Stimulated activated memory B cell treated with anti-CD40 and anti-IgM and Interleukin-4, amounts not matched to agents 10 μg/mL and 1 μg/mL and 100 μg/mL, for 72 hours (primary cell): Measurements from ENCODE around the gene DOCK1.
"Not testable (repeated sequence)": the region's sequence is repeated elsewhere in the genome, so short reads cannot be mapped to it uniquely, and the experiment has no call there.

ENCODE experiments used
- ATAC-seq: fragments of 150-1000 bp; cut with Tn5 transposase; 2 replicates; pipeline ENCODE4 v1.10.0; 2021
- H3K27ac Mint-ChIP-seq: one replicate; pipeline ENCODE4 v1.8.0; 2022; ENCODE audit warnings: mild to moderate bottlenecking, mixed read lengths
- H3K27me3 Mint-ChIP-seq: one replicate; pipeline ENCODE4 v1.8.0; 2022; ENCODE audit warnings: mixed read lengths
- H3K36me3 Mint-ChIP-seq: one replicate; pipeline ENCODE4 v1.8.0; 2022; ENCODE audit warnings: mixed read lengths
- H3K4me1 Mint-ChIP-seq: one replicate; pipeline ENCODE4 v1.8.0; 2022; ENCODE audit warnings: mixed read lengths
- H3K4me3 Mint-ChIP-seq: one replicate; pipeline ENCODE4 v1.8.0; 2022; ENCODE audit warnings: mild to moderate bottlenecking, moderate library complexity, mixed read lengths
- H3K9me3 Mint-ChIP-seq: one replicate; pipeline ENCODE4 v1.8.0; 2022; ENCODE audit warnings: mixed read lengths

The DOCK1 gene

DNA sequence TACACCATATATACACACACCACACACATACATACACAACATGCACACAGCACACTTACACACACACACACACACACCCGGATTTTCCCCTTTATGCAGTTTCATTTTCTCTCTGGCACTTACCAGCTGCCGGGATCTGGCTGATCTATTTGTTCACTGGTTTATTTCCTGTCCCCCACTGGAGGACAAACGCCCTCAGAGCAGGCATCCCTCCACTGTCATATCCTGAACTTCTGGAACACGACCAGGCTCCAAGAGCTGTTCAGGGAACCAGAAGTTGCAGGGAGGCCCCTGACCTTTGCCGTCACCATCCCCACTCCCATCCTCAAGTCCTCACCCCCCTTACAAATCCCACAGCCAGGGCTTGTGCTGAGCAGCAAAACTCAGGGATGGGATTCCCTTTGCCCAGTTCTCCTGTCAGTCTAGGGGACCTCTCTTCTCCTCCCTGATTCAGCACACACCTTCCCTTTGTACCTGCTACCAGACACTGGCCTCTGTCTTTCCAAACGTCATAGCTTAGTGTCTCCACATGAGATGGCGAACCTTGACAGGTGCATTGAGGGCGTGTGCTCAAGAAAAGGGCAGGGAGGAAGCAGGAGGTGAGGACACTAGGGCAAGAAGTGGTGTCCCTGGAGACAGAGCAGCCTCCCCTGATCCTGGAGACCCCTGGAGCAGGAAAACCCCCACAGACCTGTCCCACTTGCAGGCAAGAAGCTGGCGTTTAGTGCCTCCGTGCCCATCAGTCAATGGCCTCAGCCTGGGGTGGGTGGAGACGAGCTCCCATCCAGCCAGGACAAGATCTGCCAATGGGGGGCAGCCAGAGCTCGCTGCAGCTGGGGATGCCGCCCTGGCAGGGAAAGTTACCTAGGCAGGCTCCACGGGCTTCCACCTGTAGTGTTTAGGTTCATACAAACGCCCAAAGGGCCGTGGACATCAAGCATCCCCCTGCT, 12.7 kb upstream of the DOCK1 start:
- H3K36me3 Mint-ChIP-seq, result no peaks in the 10 kb centered on the region

DNA sequence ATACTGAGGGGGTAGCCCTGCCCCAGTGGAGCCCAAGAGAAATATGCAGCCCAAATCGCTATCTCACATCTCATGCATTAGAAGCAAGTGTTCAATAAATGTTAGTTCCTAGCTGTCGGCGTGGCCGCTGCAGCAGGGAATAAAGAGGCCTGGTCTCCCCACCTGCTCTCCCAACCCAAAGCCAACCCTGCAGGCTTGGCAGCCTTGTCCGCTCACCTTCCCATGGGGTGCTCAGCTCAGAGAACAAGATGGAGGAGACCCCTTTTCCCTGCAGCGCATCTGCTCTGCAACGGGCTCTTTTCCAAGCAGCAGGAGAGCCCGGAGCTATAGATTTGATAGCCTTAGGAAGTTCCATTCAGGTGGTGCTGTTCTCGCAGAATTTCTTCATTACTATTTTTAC, 12.0 kb upstream of the DOCK1 start:
- Mint-ChIP-seq H3K4me1 (no peaks in the 10 kb centered on the region), H3K36me3 (no peaks in the 10 kb centered on the region), H3K27ac (no peak overlapping the region), H3K27me3 (no peaks in the 10 kb centered on the region), H3K4me3 (no peak overlapping the region), H3K9me3 (peaks cover 6% of the 10 kb centered on the region)
- ATAC-seq, result no peak

More for the DNA sequence above, 12.7 kb upstream of the DOCK1 start:
- no peak for ATAC-seq
- H3K27ac Mint-ChIP-seq, result no peak overlapping the region
- no peak overlapping the region for H3K4me3 Mint-ChIP-seq
- H3K4me1 Mint-ChIP-seq, result no peaks in the 10 kb centered on the region
- H3K9me3 Mint-ChIP-seq, result peaks cover 6% of the 10 kb centered on the region
- H3K27me3 Mint-ChIP-seq, result no peaks in the 10 kb centered on the region

DNA sequence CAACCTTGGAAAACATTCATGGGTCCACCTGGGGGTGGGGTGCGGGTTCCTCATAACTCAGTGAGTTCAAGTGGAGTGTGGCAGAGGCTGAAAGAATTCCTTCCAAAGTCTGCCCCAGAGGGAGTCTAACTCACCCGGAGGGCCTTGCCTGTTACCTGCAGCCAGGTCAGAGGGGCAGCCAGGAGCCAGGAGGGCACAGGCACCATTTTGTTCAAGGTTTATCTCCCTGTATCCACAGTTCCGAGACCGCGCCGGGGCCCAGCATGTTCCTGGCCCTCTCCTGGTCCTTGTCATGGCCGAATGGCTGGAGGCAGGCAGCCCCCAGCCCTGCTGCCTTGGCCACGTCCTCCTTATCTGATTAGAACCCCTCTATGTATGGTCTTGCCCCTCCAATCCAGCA, 11.4 kb upstream of the DOCK1 start:
- Mint-ChIP-seq H3K27ac (no peak overlapping the region), H3K27me3 (no peaks in the 10 kb centered on the region), H3K4me1 (no peaks in the 10 kb centered on the region), H3K4me3 (no peak overlapping the region), H3K36me3 (no peaks in the 10 kb centered on the region), H3K9me3 (peaks cover 9% of the 10 kb centered on the region)
- no peak for ATAC-seq

- no peaks in the 10 kb centered on the region for H3K36me3 Mint-ChIP-seq
- no peaks in the 10 kb centered on the region for H3K4me1 Mint-ChIP-seq
- H3K27me3 Mint-ChIP-seq, result no peaks in the 10 kb centered on the region
- peaks cover 12% of the 10 kb centered on the region for H3K9me3 Mint-ChIP-seq
- no peak for ATAC-seq
- no peak overlapping the region for H3K27ac Mint-ChIP-seq
- no peak overlapping the region for H3K4me3 Mint-ChIP-seq
These were observed 9.9 kb upstream of the DOCK1 start for GRCh38 chr10:126895214-126895781.

- H3K36me3 Mint-ChIP-seq, result no peaks in the 10 kb centered on the region
- no peaks in the 10 kb centered on the region for H3K4me1 Mint-ChIP-seq
- peaks cover 5% of the 10 kb centered on the region for H3K27me3 Mint-ChIP-seq
- H3K27ac Mint-ChIP-seq, result no peak overlapping the region
- no peak for ATAC-seq
- no peak overlapping the region for H3K4me3 Mint-ChIP-seq
- H3K9me3 Mint-ChIP-seq, result peaks cover 6% of the 10 kb centered on the region
These were observed 6.8 kb upstream of the DOCK1 start for GRCh38 chr10:126898460-126898859.

DNA sequence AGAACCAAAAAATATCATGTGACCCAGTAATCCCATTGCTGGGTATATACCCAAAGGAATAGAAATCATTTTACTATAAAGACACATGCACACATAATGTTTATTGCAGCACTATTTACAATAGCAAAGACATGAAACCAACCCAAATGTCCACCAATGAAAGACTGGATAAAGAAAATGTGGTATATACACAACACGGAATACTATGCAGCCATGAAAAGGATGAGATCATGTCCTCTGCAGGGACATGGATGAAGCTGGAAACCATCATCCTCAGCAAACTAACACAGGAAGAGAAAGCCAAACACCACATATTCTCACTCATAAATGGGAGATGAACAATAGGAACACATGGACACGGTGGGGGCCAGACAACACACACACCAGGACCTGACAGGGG, 5.7 kb upstream of the DOCK1 start:
- peaks cover 16% of the 10 kb centered on the region for H3K27me3 Mint-ChIP-seq
- H3K27ac Mint-ChIP-seq, H3K4me3 Mint-ChIP-seq, ATAC-seq, H3K4me1 Mint-ChIP-seq, H3K36me3 Mint-ChIP-seq, H3K9me3 Mint-ChIP-seq: not testable (repeated sequence)

DNA sequence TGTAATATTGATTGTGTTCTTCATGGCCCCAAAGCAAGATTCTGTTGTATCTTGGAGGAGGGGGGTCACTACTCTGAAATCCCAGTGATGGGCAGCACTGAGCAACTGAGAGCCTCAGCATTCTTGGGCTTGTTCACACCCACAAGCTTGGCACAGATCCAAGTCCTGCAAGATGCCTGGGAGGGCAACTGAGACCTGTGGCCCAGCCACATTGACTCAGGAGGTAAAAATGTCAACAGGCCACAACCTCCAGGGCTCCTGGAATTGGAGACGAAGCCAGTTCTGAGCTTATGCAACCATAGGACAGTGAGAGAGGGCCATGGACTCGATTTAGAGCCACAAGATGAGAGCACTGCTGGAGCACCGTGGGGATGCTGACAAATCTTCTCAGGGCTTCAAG, 3.1 kb upstream of the DOCK1 start:
- ATAC-seq, result no peak
- H3K4me1 Mint-ChIP-seq, result no peaks in the 10 kb centered on the region
- no peaks in the 10 kb centered on the region for H3K36me3 Mint-ChIP-seq
- H3K9me3 Mint-ChIP-seq, result peaks cover 6% of the 10 kb centered on the region
- H3K27me3 Mint-ChIP-seq, result peaks cover 34% of the 10 kb centered on the region
- H3K4me3 Mint-ChIP-seq, result no peak overlapping the region
- no peak overlapping the region for H3K27ac Mint-ChIP-seq

- Mint-ChIP-seq H3K9me3 (peaks cover 3% of the 10 kb centered on the region), H3K4me3 (no peak overlapping the region), H3K4me1 (no peaks in the 10 kb centered on the region), H3K36me3 (no peaks in the 10 kb centered on the region), H3K27ac (no peak overlapping the region), H3K27me3 (peaks cover 38% of the 10 kb centered on the region)
- ATAC-seq, result no peak
These were observed 1.4 kb upstream of the DOCK1 start for GRCh38 chr10:126903656-126904360.

DNA sequence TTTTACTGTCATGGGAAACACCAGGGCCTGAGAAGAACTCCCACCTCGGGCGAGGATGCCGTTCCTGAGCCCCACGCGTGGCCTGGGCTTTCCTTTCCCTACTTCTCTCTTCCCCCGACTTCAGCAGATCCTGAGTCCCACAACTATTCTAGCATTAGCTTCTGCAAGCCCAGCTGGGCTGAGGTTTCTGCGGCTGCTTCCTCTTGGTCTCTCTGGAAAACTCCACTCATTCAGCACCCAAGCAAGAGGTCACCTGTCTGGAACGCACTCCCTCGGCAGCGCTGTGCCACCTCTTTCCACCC, 761 bp upstream of the DOCK1 start:
- Mint-ChIP-seq H3K27ac (no peak overlapping the region), H3K4me3 (no peak overlapping the region), H3K4me1 (no peaks in the 10 kb centered on the region), H3K9me3 (peaks cover 3% of the 10 kb centered on the region), H3K36me3 (no peaks in the 10 kb centered on the region), H3K27me3 (peaks cover 38% of the 10 kb centered on the region)
- ATAC-seq, result no peak

- Mint-ChIP-seq H3K27ac (no peak overlapping the region), H3K36me3 (no peaks in the 10 kb centered on the region), H3K27me3 (peaks cover 38% of the 10 kb centered on the region), H3K4me3 (no peak overlapping the region), H3K9me3 (no peaks in the 10 kb centered on the region), H3K4me1 (no peaks in the 10 kb centered on the region)
- peak; percentile 42 for ATAC-seq
These were observed 812 bp downstream of the DOCK1 start for GRCh38 chr10:126905776-126906703.

DNA sequence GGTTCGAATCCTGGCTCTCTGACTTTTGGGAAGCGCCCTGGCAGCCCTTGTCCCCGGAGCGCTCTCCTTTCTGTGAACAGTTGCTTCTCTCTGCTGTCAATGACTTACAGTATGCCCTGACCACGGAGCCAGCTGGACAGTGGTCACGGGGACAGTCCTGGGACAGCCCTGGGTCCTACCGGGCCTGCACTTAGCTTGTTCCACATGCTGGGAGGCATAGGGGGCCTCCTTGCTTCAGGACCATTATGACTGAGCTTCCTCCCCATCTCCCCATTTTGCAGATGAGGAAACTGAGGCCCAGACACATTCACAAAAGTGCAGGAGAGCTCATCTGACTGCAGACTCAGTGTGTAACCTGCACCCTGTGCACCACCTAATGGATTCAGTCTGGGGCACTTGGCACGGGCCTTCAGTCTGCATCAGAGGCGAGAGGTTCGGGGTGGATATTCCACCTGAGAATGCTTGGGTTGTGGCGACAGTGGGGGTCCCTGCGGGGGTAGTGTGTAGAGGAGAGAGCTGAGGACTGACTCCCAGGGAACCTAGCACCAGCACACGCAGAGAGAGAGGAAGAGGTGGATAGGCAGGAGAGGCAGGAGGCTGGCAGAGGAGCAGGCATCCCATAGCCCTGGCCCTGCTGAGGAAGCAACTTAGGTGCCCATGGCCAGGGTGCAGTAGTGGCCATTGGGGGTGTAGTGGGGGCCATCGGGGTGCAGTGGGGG, 1.6 kb downstream of the DOCK1 start:
- Mint-ChIP-seq H3K36me3 (no peaks in the 10 kb centered on the region), H3K9me3 (no peaks in the 10 kb centered on the region), H3K27ac (no peak overlapping the region), H3K4me3 (no peak overlapping the region), H3K4me1 (no peaks in the 10 kb centered on the region), H3K27me3 (peaks cover 38% of the 10 kb centered on the region)
- no peak for ATAC-seq

DNA sequence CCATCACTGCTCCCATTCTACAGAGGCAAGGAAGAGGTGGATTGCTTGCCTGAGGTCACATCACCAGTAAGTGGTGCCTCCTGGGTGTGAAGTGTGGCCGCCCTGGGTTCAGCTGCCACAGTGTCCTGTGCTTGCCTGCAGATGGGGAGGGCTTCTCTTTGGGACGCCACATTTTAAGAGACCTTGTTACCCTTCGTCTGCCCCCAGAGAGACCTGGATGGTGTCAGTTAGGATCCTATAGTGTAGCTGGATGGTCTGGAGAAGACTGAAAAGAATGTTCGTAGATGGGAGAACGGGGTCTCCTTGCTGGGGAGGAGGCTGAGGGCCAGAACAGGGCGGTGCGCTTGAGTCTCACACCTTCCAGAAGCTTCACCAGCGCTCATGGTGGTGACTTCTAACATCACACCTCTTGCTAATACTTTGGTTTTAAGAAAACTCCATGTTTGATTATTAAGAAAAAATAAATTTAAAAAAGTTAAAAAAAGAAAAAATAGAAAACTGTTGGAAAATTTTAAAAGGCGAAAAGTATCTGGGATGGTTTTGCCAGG, 2.3 kb downstream of the DOCK1 start:
- no peaks in the 10 kb centered on the region for H3K9me3 Mint-ChIP-seq
- H3K27me3 Mint-ChIP-seq, result peaks cover 38% of the 10 kb centered on the region
- H3K4me3 Mint-ChIP-seq, result no peak overlapping the region
- no peaks in the 10 kb centered on the region for H3K36me3 Mint-ChIP-seq
- no peak overlapping the region for H3K27ac Mint-ChIP-seq
- H3K4me1 Mint-ChIP-seq, result no peaks in the 10 kb centered on the region
- ATAC-seq, result no peak

DNA sequence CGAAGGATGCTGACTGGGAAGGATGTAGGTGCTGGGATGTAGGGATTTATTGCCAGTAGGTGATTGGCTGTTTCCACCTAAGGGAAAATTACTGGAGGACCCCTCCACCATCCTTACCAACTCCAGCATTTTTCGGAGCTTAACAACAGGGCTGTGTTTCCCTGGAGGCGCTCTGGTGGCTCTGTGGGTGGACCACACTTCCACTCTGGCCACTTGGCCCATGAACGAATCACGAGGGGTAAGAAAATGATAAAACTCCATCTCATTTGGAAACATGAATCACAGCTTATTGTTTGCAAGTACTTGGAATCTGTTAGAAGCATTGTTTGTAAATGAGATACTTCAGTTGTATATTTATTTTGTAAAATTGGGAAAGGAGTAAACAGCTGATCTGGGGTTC, 3.0 kb downstream of the DOCK1 start:
- no peak overlapping the region for H3K4me3 Mint-ChIP-seq
- H3K27me3 Mint-ChIP-seq, result peaks cover 35% of the 10 kb centered on the region
- no peak overlapping the region for H3K27ac Mint-ChIP-seq
- H3K36me3 Mint-ChIP-seq, result no peaks in the 10 kb centered on the region
- no peaks in the 10 kb centered on the region for H3K4me1 Mint-ChIP-seq
- no peak for ATAC-seq
- no peaks in the 10 kb centered on the region for H3K9me3 Mint-ChIP-seq

DNA sequence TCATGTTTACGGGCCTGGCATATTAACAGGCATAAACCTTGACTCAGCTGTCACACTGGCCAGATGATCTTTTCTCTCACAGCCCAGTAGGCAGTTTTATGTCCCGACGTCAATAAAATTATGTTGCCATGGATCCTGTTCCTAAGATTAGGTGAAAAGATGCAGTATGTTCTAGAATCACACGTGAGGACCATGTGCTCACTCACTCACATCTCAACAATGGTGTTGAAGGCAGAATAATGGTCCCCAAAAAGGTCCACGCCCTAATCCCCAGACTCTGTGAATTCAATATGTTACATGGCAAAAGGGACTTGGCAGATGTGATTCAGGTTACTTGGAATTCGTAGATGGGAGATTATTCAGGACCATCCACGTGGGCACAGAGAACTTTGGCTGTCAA, 3.5 kb downstream of the DOCK1 start:
- no peaks in the 10 kb centered on the region for H3K9me3 Mint-ChIP-seq
- ATAC-seq, result no peak
- no peaks in the 10 kb centered on the region for H3K36me3 Mint-ChIP-seq
- peaks cover 30% of the 10 kb centered on the region for H3K27me3 Mint-ChIP-seq
- no peak overlapping the region for H3K4me3 Mint-ChIP-seq
- no peaks in the 10 kb centered on the region for H3K4me1 Mint-ChIP-seq
- no peak overlapping the region for H3K27ac Mint-ChIP-seq
